ENCODE data around the gene BABAM2.

- TF ChIP-seq CTCF (conservative IDR thresholded peaks at IDR 0.05) (no peak), EZH2 (IDR thresholded peaks at IDR 0.05; ENCODE audit: low read depth) (no peak)
Measured at GRCh38 chr2:28357055-28357454, 466.5 kb downstream of the BABAM2 start.
